Esophagus muscularis mucosa (tissue), 4 donors: ENCODE results near the gene REXO2. TPM values are rescaled to one million over a fixed set of nuclear protein-coding genes. Genes with fewer than 3 reads are reported as not detected.

Experiments used
- DNase-seq: peaks from one replicate; pipeline ENCODE4 v3.0.0-alpha.2; 2017; ENCODE audit errors: extremely low spot score
- H3K27ac ChIP-seq, 4 donors: fragments of 200-600 bp; sonication (generic); replicated peaks in 1 of 4; 1 replicate in 3 of 4; 2 replicates in 1 of 4; pipeline ENCODE4 v1.5.1; 2016 to 2019; ENCODE audit warnings: mild to moderate bottlenecking in 1 of 4
- H3K27me3 ChIP-seq, 4 donors: fragments of 200-600 bp; sonication (generic); one replicate each; pipeline versions ENCODE4 v1.5.1 to v1.6.0; 2016 to 2019
- H3K36me3 ChIP-seq, 4 donors: fragments of 200-600 bp; sonication (generic); one replicate each; pipeline ENCODE4 v1.5.1; 2016 to 2019
- H3K4me1 ChIP-seq, 4 donors: fragments of 200-600 bp; sonication (generic); one replicate each; pipeline ENCODE4 v1.5.1; 2016 to 2019
- H3K4me3 ChIP-seq, 4 donors: fragments of 200-600 bp; sonication (generic); 1 replicate in 2 of 4; 2 replicates in 2 of 4; pipeline ENCODE4 v1.5.1; 2016 to 2019; ENCODE audit warnings: mild to moderate bottlenecking in 4 of 4, moderate library complexity in 1 of 4
- H3K9me3 ChIP-seq, 4 donors: fragments of 200-600 bp; sonication (generic); 1 replicate in 3 of 4; 2 replicates in 1 of 4; pipeline ENCODE4 v1.5.1; 2016 to 2019
- EP300 ChIP-seq: sonication (generic); formaldehyde crosslinking; IDR thresholded peaks from one replicate; pipeline ENCODE4 v1.6.1; 2017; ENCODE audit warnings: antibody characterized with exemption
- POLR2A ChIP-seq: fragments of 450-650 bp; IDR thresholded peaks from one replicate; pipeline ENCODE4 v1.6.1; 2017; ENCODE audit warnings: antibody characterized with exemption, moderate library complexity, mild to moderate bottlenecking, low read depth
- POLR2AphosphoS5 ChIP-seq, 2 donors: sonication (generic); formaldehyde crosslinking; IDR thresholded peaks; one replicate each; pipeline ENCODE4 v1.6.1; 2017; ENCODE audit warnings: antibody characterized with exemption in 2 of 2
- WGBS: methylation state at CpG from one replicate; pipeline ENCODE4 v1.1.5; 2018; 5-methylcytosine and 5-hydroxymethylcytosine counted together
- intact Hi-C: fragments of 100-400 bp; cut with DNase I; formaldehyde crosslinking; loops from one replicate; pipeline ENCODE4 v1.15.1; 2023
- total RNA-seq, 4 donors: library from RNA; depleted of rRNA; stranded (reverse); fragments of >200 nt; gene quantifications; one replicate each; pipeline versions ENCODE4 v1.1.0 to v1.2.1, GENCODE V29; 2016
- TF ChIP-seq, protein P1 (sequence below), 3 experiments: fragments of 200-600 bp in 2 of 3; fragments of 450-650 bp in 1 of 3; sonication (generic) in 2 of 3; IDR thresholded peaks; one replicate each; pipeline ENCODE4 v1.5.1; 2017 to 2019; ENCODE audit warnings: antibody characterized with exemption in 3 of 3, mild to moderate bottlenecking in 2 of 3, moderate library complexity in 1 of 3

Gene REXO2
- total RNA-seq, 4 donors from 2014 or later: 95.1 to 152 (median 142) TPM

DNA sequence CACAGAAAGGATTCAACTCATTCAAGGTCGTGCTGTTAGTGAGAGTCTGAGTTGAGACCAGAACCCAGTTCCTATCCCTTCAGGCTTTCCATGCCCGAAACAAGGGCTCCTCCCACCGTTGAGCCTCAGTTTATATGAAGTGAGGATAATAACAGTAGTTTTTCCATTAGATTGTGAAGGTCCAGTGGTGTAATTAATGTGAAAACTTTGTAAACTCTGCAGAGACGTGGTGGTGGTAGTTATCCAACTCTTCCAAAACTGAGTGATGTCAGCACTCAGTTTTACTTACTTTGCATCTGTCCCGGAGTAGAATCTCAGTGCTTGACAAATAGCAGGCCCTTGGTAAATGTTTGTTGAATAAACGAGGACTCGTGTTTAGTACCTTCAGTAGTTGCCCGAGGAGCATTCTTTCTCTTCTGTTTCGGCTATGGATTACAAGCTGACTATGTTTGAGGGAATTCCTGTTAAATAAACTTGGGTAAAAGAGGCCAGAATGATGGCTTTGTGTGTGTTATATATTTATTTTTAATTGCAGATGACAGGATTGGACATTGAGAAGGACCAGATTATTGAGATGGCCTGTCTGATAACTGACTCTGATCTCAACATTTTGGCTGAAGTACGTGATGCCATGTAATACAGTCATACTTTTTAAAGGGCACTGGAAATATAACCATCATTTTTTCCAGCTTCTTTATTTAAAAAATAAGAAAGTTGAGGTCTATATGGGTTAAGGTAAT lies 1.0 kb downstream of the REXO2 start:
- no peaks in the 10 kb centered on the region for H3K9me3 ChIP-seq
- TF ChIP-seq POLR2AphosphoS5 (IDR thresholded peaks at IDR 0.05): no peak
- TF ChIP-seq POLR2A: no peak
- no peak for TF ChIP-seq EP300
- TF ChIP-seq, protein P1, sequence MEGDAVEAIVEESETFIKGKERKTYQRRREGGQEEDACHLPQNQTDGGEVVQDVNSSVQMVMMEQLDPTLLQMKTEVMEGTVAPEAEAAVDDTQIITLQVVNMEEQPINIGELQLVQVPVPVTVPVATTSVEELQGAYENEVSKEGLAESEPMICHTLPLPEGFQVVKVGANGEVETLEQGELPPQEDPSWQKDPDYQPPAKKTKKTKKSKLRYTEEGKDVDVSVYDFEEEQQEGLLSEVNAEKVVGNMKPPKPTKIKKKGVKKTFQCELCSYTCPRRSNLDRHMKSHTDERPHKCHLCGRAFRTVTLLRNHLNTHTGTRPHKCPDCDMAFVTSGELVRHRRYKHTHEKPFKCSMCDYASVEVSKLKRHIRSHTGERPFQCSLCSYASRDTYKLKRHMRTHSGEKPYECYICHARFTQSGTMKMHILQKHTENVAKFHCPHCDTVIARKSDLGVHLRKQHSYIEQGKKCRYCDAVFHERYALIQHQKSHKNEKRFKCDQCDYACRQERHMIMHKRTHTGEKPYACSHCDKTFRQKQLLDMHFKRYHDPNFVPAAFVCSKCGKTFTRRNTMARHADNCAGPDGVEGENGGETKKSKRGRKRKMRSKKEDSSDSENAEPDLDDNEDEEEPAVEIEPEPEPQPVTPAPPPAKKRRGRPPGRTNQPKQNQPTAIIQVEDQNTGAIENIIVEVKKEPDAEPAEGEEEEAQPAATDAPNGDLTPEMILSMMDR (IDR thresholded peaks at IDR 0.05): no peak
- intact Hi-C loops: no loop called here
- WGBS: 8% methylated on average over 10 of the region's 10 CpGs
- H3K36me3 ChIP-seq: peaks cover 5 to 11% (median 7%) of the 10 kb centered on the region in 4 donors
- no peak for DNase-seq
- peaks cover 11 to 35% (median 30%) of the 10 kb centered on the region in 4 donors for H3K4me1 ChIP-seq
- H3K27ac ChIP-seq: peak overlapping the region; percentile 86 to 89 (median 88)
- no peaks in the 10 kb centered on the region for H3K27me3 ChIP-seq
- peak overlapping the region; percentile 79 to 96 (median 92) for H3K4me3 ChIP-seq

- peak overlapping the region in 3 of 4 donors; percentile 86 to 88 (median 88) for H3K27ac ChIP-seq
- TF ChIP-seq, protein P1 (IDR thresholded peaks at IDR 0.05): no peak
- TF ChIP-seq POLR2AphosphoS5 (IDR thresholded peaks at IDR 0.05) (no peak), EP300 (no peak), POLR2A (no peak)
These were observed 1.9 kb downstream of the REXO2 start for GRCh38 chr11:114440971-114441763.

DNA sequence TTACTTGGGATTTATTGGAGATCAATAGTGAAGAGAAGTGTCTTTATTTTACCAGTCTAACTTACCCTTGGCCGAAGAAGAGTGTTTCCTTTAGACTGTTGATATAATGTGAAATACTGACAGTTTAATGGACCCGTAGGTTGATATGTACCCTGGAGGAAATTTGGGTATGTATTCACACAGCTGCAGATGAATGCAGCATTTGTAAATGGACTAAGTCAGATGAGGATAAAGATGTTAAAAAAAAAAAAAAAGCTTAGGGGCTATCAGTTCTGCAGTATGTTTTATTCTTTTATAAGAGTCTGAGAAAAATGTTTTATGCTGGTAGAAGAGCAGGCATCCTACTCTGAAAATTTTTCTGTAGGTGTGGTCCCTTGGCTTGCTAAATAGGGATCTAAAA lies 2.7 kb downstream of the REXO2 start:
- H3K4me3 ChIP-seq: no peak overlapping the region
- intact Hi-C loops: no loop called here
- H3K27ac ChIP-seq: no peak overlapping the region
- peaks cover 8 to 24% (median 15%) of the 10 kb centered on the region in 4 donors for H3K36me3 ChIP-seq
- TF ChIP-seq POLR2A (no peak), POLR2AphosphoS5 (IDR thresholded peaks at IDR 0.05) (no peak), EP300 (no peak)
- TF ChIP-seq, protein P1 (IDR thresholded peaks at IDR 0.05): no peak
- no peaks in the 10 kb centered on the region for H3K9me3 ChIP-seq
- WGBS: 84% methylated on average over 2 of the region's 2 CpGs
- H3K4me1 ChIP-seq: peaks cover 11 to 35% (median 30%) of the 10 kb centered on the region in 4 donors
- H3K27me3 ChIP-seq: no peaks in the 10 kb centered on the region
- no peak for DNase-seq

More at GRCh38 chr11:114440971-114441763, 1.9 kb downstream of the REXO2 start:
- peaks cover 11 to 35% (median 30%) of the 10 kb centered on the region in 4 donors for H3K4me1 ChIP-seq
- H3K9me3 ChIP-seq: no peaks in the 10 kb centered on the region
- peak overlapping the region; percentile 79 to 96 (median 92) for H3K4me3 ChIP-seq
- peaks cover 8 to 18% (median 10%) of the 10 kb centered on the region in 4 donors for H3K36me3 ChIP-seq
- DNase-seq: no peak
- intact Hi-C loops: no loop called here
- 73% methylated on average over 7 of the region's 7 CpGs for WGBS
- H3K27me3 ChIP-seq: no peaks in the 10 kb centered on the region

GRCh38 chr11:114442536-114442935 lies 3.3 kb downstream of the REXO2 start:
- WGBS: 96% methylated on average over 1 of the region's 1 CpG
- H3K36me3 ChIP-seq: peaks cover 8 to 24% (median 15%) of the 10 kb centered on the region in 4 donors

More at GRCh38 chr11:114442536-114442935, 3.3 kb downstream of the REXO2 start:
- Histone ChIP-seq H3K27me3 (no peaks in the 10 kb centered on the region), H3K4me3 (no peak overlapping the region), H3K27ac (no peak overlapping the region), H3K4me1 (peaks cover 11 to 38% (median 31%) of the 10 kb centered on the region in 4 donors), H3K9me3 (no peaks in the 10 kb centered on the region)
- TF ChIP-seq, protein P1 (IDR thresholded peaks at IDR 0.05): no peak
- TF ChIP-seq POLR2AphosphoS5 (IDR thresholded peaks at IDR 0.05): no peak
- TF ChIP-seq EP300: no peak
- TF ChIP-seq POLR2A: no peak
- intact Hi-C loops: no loop called here
- no peak for DNase-seq
